ENCODE measurements around the gene RBM47. TPM values are rescaled to one million over a fixed set of nuclear protein-coding genes. Genes with fewer than 3 reads are reported as not detected.

Gene RBM47
- total and polyA plus RNA-seq, 9 of the 15 experiments (the other 6 are each of a cell fraction or from before 2014, with no cell fraction given): 1.4 to 6.4 (median 3.3) TPM

- TF ChIP-seq CTCFL (IDR thresholded peaks at IDR 0.05; ENCODE audit: borderline replicate concordance, insufficient read depth, low read depth, low read length, poor library complexity, severe bottlenecking) (peak; percentile 95), ZNF311 (CRISPR knock-in tag; IDR thresholded peaks at IDR 0.05) (no peak), ZNF79 (CRISPR knock-in tag; IDR thresholded peaks at IDR 0.05; ENCODE audit: low read depth) (no peak), IFI16 (CRISPR knock-in tag; IDR thresholded peaks at IDR 0.05) (no peak), HDAC6 (IDR thresholded peaks at IDR 0.05; ENCODE audit: low read depth, low read length) (no peak), ZNF217 (CRISPR knock-in tag; IDR thresholded peaks at IDR 0.05) (no peak), ZNF232 (CRISPR knock-in tag; IDR thresholded peaks at IDR 0.05) (no peak), DACH1 (IDR thresholded peaks at IDR 0.05; ENCODE audit: partially characterized antibody) (no peak), FIP1L1 (IDR thresholded peaks at IDR 0.05; ENCODE audit: low read depth, low read length, poor library complexity, severe bottlenecking) (no peak), FOXM1 (IDR thresholded peaks at IDR 0.05; ENCODE audit: low read depth) (no peak), FOXM1 (CRISPR knock-in tag; IDR thresholded peaks at IDR 0.05; ENCODE audit: low read depth) (no peak), PCBP1 (IDR thresholded peaks at IDR 0.05; ENCODE audit: low read depth, low read length, poor library complexity, severe bottlenecking) (no peak), SUPT5H (IDR thresholded peaks at IDR 0.05) (no peak), RFX7 (CRISPR knock-in tag; IDR thresholded peaks at IDR 0.05) (no peak), TGIF2 (CRISPR knock-in tag; IDR thresholded peaks at IDR 0.05) (no peak)
- TF ChIP-seq, protein P1, sequence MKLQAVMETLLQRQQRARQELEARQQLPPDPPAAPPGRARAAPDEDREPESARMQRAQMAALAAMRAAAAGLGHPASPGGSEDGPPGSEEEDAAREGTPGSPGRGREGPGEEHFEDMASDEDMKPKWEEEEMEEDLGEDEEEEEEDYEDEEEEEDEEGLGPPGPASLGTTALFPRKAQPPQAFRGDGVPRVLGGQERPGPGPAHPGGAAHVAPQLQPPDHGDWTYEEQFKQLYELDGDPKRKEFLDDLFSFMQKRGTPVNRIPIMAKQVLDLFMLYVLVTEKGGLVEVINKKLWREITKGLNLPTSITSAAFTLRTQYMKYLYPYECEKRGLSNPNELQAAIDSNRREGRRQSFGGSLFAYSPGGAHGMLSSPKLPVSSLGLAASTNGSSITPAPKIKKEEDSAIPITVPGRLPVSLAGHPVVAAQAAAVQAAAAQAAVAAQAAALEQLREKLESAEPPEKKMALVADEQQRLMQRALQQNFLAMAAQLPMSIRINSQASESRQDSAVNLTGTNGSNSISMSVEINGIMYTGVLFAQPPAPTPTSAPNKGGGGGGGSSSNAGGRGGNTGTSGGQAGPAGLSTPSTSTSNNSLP (IDR thresholded peaks at IDR 0.05; ENCODE audit: borderline replicate concordance, low read depth, low read length): no peak
- TF ChIP-seq, protein P2, sequence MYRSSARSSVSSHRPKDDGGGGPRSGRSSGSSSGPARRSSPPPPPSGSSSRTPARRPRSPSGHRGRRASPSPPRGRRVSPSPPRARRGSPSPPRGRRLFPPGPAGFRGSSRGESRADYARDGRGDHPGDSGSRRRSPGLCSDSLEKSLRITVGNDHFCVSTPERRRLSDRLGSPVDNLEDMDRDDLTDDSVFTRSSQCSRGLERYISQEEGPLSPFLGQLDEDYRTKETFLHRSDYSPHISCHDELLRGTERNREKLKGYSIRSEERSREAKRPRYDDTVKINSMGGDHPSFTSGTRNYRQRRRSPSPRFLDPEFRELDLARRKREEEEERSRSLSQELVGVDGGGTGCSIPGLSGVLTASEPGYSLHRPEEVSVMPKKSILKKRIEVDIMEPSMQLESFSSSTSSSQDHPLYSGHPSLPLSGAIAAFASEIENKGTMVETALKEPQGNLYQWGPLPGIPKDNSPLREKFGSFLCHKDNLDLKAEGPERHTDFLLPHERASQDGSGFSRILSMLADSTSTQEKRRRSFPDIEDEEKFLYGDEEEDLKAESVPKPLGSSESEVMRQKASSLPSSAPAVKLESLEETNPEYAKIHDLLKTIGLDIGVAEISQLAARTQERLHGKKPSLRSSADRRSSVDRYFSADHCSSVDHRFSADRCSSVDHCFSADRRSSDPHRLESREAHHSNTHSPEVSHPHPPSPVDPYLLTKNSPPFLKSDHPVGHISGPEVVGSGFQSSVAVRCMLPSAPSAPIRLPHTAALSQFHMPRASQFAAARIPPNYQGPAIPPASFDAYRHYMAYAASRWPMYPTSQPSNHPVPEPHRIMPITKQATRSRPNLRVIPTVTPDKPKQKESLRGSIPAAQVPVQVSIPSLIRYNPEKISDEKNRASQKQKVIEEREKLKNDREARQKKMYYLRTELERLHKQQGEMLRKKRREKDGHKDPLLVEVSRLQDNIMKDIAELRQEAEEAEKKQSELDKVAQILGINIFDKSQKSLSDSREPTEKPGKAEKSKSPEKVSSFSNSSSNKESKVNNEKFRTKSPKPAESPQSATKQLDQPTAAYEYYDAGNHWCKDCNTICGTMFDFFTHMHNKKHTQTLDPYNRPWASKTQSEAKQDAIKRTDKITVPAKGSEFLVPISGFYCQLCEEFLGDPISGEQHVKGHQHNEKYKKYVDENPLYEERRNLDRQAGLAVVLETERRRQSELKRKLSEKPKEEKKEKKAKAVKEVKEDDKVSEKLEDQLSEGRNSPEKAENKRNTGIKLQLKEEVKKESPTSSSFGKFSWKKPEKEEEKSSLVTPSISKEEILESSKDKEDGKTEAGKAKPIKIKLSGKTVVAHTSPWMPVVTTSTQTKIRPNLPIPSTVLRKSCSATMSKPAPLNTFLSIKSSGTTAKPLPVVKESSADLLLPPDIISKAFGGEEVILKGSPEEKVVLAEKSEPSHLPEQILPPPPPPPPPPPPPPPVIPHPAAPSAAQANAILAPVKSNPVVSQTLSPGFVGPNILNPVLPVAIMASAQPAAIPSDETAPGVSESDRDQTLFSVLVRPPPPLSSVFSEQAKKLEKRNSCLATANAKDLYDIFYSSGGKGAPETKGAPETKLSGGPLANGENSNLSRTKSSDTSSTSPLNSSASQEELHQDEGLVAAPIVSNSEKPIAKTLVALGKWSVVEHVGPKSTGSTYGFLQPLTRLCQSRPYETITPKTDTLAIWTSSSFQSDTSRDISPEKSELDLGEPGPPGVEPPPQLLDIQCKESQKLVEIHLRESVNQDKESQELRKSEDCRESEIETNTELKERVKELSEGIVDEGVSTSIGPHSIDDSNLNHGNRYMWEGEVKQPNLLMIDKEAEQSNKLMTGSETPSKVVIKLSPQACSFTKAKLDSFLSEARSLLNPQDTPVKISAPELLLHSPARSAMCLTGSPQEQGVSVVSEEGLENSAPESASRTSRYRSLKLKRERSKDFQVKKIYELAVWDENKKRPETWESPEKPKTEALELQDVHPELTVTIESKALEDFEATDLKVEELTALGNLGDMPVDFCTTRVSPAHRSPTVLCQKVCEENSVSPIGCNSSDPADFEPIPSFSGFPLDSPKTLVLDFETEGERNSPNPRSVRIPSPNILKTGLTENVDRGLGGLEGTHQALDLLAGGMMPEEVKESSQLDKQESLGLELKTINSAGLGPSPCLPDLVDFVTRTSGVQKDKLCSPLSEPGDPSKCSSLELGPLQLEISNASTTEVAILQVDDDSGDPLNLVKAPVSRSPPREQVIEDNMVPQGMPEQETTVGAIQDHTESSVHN (IDR thresholded peaks at IDR 0.05; ENCODE audit: borderline replicate concordance in 1 of 2, low read depth in 1 of 2): 0 out of 4 replicates have a peak, but pooled peaks of 1 of the 2 experiments have one; percentile 18
Measured at GRCh38 chr4:40550948-40551462, 78.7 kb downstream of the RBM47 start (continued).
